ENCODE results near the gene FASTKD3.
"Not testable (repeated sequence)": the region's sequence is repeated elsewhere in the genome, so short reads cannot be mapped to it uniquely, and the experiment has no call there.

FASTKD3 gene

GRCh38 chr5:7868773-7869473 is at the start of gene FASTKD3, which contains the start of gene MTRR:
TSS of gene FASTKD3 (minus strand) at chr5:7869031. CDS start at chr5:7868083, 948 bp downstream.
TSS of gene MTRR (plus strand) at chr5:7869148. CDS start at chr5:7870795, 1,647 bp downstream.
- H3K27me3 Mint-ChIP-seq = no peaks in the 10 kb centered on the region
- H3K4me3 Mint-ChIP-seq = peak within 1 kb of the TSS; percentile 86
- no peaks in the 10 kb centered on the region for H3K9me3 Mint-ChIP-seq
- CTCF ChIA-PET = interaction anchor here (1.7 to 3.6 kb wide), 2 partner anchors 11 to 18 kb away, joined by 6 to 28 read pairs; no protein-coding TSS in a partner anchor
- DNase-seq = peak; percentile 94
- peaks cover 37% of the 10 kb centered on the region for H3K36me3 Mint-ChIP-seq
- peak within 1 kb of the TSS; percentile 92 for H3K27ac Mint-ChIP-seq
- H3K4me1 Mint-ChIP-seq = peaks cover 68% of the 10 kb centered on the region

DNA sequence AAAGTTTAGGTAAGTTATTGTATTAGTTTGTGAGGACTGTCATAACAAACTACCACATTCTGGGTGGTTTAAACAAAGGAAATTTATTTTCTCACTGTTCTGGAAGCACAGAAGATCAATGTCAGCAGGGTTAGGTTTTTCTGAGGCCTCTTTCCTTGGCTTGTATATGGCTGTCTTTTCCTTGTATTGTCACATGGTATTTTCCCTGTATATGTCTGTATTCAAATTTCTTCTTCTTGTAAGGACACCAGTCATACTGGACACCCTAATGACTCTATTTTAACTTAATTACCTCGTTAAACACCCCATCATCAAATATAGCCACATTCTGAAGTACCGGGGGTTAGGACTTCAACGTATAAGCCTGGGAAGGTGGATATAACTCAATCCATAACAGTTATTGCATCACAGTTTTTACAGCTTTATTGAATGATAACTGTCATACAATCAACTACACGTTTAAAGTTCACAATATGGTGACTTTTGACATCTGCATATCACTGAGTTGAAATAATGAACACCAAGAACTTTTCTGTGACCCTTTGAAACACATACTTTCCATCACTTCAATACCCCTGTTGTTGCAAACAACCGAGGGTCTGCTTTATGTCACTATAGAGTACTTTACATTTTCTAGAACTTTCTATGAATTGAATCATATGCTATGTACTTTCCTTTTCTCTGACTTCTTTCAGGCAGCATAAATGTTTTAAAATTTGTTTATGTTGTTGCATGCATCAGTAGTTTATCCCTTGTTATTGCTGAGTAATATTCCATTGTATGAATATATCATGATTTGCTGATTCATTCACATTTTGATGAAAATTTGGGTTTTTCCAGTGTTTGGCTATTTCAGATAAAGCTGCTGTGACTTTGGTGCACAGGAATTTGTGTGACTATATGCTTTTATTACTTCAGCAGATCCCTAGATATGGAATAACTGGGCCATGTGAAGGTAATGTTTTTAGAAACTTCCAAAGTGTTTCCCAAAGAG is 48.6 kb upstream of the FASTKD3 start:
- Mint-ChIP-seq H3K36me3 (peaks cover 3% of the 10 kb centered on the region), H3K9me3 (peaks cover 8% of the 10 kb centered on the region), H3K27me3 (no peaks in the 10 kb centered on the region), H3K4me3 (no peak overlapping the region), H3K4me1 (no peaks in the 10 kb centered on the region), H3K27ac (no peak overlapping the region)
- no peak for DNase-seq
- CTCF ChIA-PET = no interaction called here

- Mint-ChIP-seq H3K27ac (no peak overlapping the region), H3K4me1 (no peaks in the 10 kb centered on the region), H3K4me3 (no peak overlapping the region), H3K27me3 (no peaks in the 10 kb centered on the region), H3K9me3 (peaks cover 12% of the 10 kb centered on the region), H3K36me3 (peaks cover 11% of the 10 kb centered on the region)
- no peak for DNase-seq
- CTCF ChIA-PET = interaction anchor here (0.7 kb wide), 1 partner anchor 167 kb away, joined by 3 read pairs; no protein-coding TSS in a partner anchor
Measured at GRCh38 chr5:7916171-7916804, 47.5 kb upstream of the FASTKD3 start.

GRCh38 chr5:7911429-7911771 is 42.6 kb upstream of the FASTKD3 start:
- DNase-seq, H3K4me3 Mint-ChIP-seq, CTCF ChIA-PET, H3K27ac Mint-ChIP-seq, H3K27me3 Mint-ChIP-seq, H3K4me1 Mint-ChIP-seq: not testable (repeated sequence)
- Mint-ChIP-seq H3K9me3 (peaks cover 33% of the 10 kb centered on the region), H3K36me3 (peaks cover 42% of the 10 kb centered on the region)

DNA sequence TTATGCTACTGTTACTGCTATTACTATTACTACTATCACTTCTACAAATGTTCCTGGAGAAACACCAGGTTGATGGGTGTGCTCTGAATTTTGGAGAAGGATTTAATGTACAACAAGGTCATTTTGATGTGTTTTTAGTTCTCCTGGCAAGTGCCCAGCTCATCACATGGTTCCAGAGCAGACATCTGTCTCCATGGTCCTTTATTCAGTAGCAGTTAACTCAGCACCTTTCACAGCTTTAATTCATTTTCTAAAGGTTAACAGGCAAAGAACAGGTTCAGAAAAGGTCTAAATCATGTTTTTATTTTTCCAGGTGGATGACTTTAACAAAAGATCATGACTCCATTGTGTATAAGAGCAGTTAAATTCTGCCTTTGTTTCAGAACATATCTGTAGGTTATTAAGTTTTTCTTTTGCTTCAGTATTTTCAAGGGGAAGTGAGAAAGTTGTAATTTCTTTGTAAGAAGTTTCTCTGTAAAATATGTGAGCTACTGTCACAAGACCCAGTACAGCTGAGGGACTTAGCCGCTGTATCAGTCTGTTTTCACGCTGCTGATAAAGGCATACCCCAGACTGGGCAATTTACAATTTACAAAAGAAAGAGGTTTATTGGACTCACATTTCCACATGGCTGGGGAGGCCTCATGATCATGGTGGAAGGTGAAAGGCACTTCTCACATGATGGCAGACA is 42.1 kb upstream of the FASTKD3 start:
- peaks cover 33% of the 10 kb centered on the region for H3K9me3 Mint-ChIP-seq
- CTCF ChIA-PET = interaction anchor here (0.6 kb wide), 1 partner anchor 1476 kb away, joined by 3 read pairs; no protein-coding TSS in a partner anchor
- H3K4me3 Mint-ChIP-seq = no peak overlapping the region
- peaks cover 45% of the 10 kb centered on the region for H3K36me3 Mint-ChIP-seq
- no peak overlapping the region for H3K27ac Mint-ChIP-seq
- H3K4me1 Mint-ChIP-seq = no peaks in the 10 kb centered on the region
- no peaks in the 10 kb centered on the region for H3K27me3 Mint-ChIP-seq
- DNase-seq = no peak

DNA sequence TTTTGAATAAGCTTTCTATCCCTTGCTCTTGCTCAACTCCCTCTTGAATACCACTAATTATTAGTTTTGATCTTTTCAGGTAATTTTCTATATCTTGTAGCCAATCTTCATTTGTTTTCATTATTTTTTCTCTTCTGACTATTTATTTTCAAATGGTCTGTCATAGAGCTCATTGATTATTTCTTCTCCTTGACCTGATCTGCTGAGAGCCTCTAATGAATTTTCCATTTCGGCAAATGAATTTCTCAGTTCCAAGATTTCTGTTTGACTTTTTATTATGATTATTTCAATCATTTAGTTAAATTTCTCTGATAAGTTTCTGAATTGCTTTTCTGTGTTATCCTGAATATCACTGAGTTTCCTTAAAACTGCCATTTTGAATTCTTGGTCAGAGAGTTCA is 39.5 kb upstream of the FASTKD3 start:
- Mint-ChIP-seq H3K27ac (no peak overlapping the region), H3K9me3 (peaks cover 35% of the 10 kb centered on the region), H3K27me3 (no peaks in the 10 kb centered on the region), H3K36me3 (peaks cover 67% of the 10 kb centered on the region), H3K4me3 (no peak overlapping the region), H3K4me1 (peaks cover 2% of the 10 kb centered on the region)
- CTCF ChIA-PET = no interaction called here
- DNase-seq = no peak

- Mint-ChIP-seq H3K27ac (no peak overlapping the region), H3K36me3 (peaks cover 70% of the 10 kb centered on the region), H3K4me1 (peaks cover 2% of the 10 kb centered on the region), H3K4me3 (no peak overlapping the region), H3K27me3 (no peaks in the 10 kb centered on the region), H3K9me3 (peaks cover 29% of the 10 kb centered on the region)
- DNase-seq = no peak
- CTCF ChIA-PET = no interaction called here
Measured at GRCh38 chr5:7907612-7908011, 38.8 kb upstream of the FASTKD3 start.

DNA sequence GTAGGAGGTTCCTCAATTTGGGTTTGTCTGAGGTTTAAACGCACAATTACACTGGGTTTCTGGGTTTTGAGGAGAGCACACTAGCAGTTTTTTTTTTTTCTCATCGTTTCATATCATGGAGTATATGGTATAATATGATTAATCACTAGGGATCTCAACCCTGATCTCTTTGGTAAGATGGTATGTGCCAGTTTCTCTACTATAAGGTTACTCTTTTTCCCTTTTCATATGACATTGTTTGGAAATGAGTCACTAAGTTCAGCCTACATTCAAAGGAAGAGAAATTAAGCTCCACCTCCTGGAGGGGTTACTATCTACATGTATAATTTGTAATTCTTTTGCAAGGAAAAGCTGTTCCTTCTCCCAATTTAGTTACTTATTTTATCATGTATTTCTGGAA is 35.3 kb upstream of the FASTKD3 start:
- DNase-seq = no peak
- Mint-ChIP-seq H3K27me3 (no peaks in the 10 kb centered on the region), H3K4me3 (no peak overlapping the region), H3K36me3 (peaks cover 72% of the 10 kb centered on the region), H3K4me1 (peaks cover 2% of the 10 kb centered on the region), H3K27ac (no peak overlapping the region), H3K9me3 (peaks cover 17% of the 10 kb centered on the region)
- CTCF ChIA-PET = interaction anchor here (0.7 kb wide), 1 partner anchor 48 kb away, joined by 3 read pairs; no protein-coding TSS in a partner anchor

- no peak for DNase-seq
- H3K27ac Mint-ChIP-seq = no peak overlapping the region
- peaks cover 8% of the 10 kb centered on the region for H3K9me3 Mint-ChIP-seq
- peaks cover 2% of the 10 kb centered on the region for H3K4me1 Mint-ChIP-seq
- H3K36me3 Mint-ChIP-seq = peaks cover 72% of the 10 kb centered on the region
- H3K27me3 Mint-ChIP-seq = no peaks in the 10 kb centered on the region
- CTCF ChIA-PET = no interaction called here
- H3K4me3 Mint-ChIP-seq = no peak overlapping the region
Measured at GRCh38 chr5:7902666-7903625, 34.1 kb upstream of the FASTKD3 start.

DNA sequence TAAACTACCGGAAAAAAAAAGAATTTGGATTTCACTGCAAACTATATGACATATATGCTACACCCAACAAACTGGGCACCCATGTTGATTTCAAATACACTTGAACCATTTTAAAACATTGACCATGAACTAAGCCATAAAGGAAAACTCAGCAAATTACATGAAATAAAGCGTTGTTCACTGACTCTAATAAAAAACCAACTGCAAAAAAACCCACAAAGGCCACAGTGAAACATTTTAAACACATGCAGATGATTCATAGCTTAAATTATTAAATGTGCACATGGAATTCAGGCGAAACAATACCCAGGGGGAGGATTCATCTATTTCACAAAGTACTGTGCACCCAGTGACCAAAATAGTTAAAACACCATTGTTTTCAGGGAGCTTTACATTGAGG is 33.4 kb upstream of the FASTKD3 start:
- no peaks in the 10 kb centered on the region for H3K27me3 Mint-ChIP-seq
- H3K4me3 Mint-ChIP-seq = no peak overlapping the region
- DNase-seq = no peak
- CTCF ChIA-PET = no interaction called here
- H3K9me3 Mint-ChIP-seq = peaks cover 4% of the 10 kb centered on the region
- peaks cover 69% of the 10 kb centered on the region for H3K36me3 Mint-ChIP-seq
- H3K4me1 Mint-ChIP-seq = peaks cover 2% of the 10 kb centered on the region
- H3K27ac Mint-ChIP-seq = no peak overlapping the region

DNA sequence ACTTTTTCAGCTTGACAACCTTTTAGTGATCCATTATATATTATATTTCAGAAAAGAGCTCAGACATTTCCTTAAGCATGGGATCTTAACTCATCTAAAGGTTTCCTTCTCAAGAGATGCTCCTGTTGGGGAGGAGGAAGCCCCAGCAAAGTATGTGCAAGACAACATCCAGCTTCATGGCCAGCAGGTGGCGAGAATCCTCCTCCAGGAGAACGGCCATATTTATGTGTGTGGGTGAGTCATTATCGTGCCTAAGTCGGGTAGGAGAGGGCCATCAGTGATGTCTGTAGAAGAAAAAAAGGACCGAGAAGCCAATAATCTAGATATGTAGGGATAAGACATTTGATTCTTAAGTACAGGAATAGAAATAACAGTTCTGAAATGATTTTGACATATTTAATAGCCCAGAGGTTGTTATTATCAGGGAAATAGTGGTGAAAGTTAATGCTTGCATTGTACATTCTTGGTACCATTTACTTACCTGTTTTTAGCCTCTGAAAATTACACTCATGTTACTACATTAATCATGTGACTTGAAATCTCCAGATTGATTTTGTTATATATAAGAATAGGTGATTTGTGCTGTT is 28.3 kb upstream of the FASTKD3 start:
- Mint-ChIP-seq H3K4me1 (peaks cover 14% of the 10 kb centered on the region), H3K9me3 (no peaks in the 10 kb centered on the region), H3K27me3 (no peaks in the 10 kb centered on the region), H3K36me3 (peaks cover 66% of the 10 kb centered on the region), H3K4me3 (no peak overlapping the region), H3K27ac (no peak overlapping the region)
- CTCF ChIA-PET = no interaction called here
- peak; percentile 29 for DNase-seq

- no peak for DNase-seq
- H3K9me3 Mint-ChIP-seq = no peaks in the 10 kb centered on the region
- no peaks in the 10 kb centered on the region for H3K27me3 Mint-ChIP-seq
- H3K27ac Mint-ChIP-seq = no peak overlapping the region
- peaks cover 14% of the 10 kb centered on the region for H3K4me1 Mint-ChIP-seq
- CTCF ChIA-PET = no interaction called here
- no peak overlapping the region for H3K4me3 Mint-ChIP-seq
- peaks cover 63% of the 10 kb centered on the region for H3K36me3 Mint-ChIP-seq
Measured at GRCh38 chr5:7894860-7895259, 26.0 kb upstream of the FASTKD3 start.

GRCh38 chr5:7894439-7894838 is 25.6 kb upstream of the FASTKD3 start:
- no peak overlapping the region for H3K4me3 Mint-ChIP-seq
- no peak overlapping the region for H3K27ac Mint-ChIP-seq
- CTCF ChIA-PET = no interaction called here
- no peaks in the 10 kb centered on the region for H3K9me3 Mint-ChIP-seq
- H3K36me3 Mint-ChIP-seq = peaks cover 65% of the 10 kb centered on the region
- H3K27me3 Mint-ChIP-seq = no peaks in the 10 kb centered on the region
- DNase-seq = no peak
- peaks cover 14% of the 10 kb centered on the region for H3K4me1 Mint-ChIP-seq

All from activated naive CD4-positive, alpha-beta T cell treated with anti-CD3 and anti-CD28 coated beads, Interleukin-2, amount 10 ng/mL, durations not matched to agents 7 days and 5 days (primary cell).